Activated gamma-delta T cell treated with anti-CD3 and anti-CD28 coated beads, Interleukin-2, amount 50 U/mL, for 16 hours (primary cell): ENCODE results near the gene TMEM191C.
A peak's percentile ranks its signal among the peaks of the same experiment; 100 is the strongest.
"Not testable (repeated sequence)": the region's sequence is repeated elsewhere in the genome, so short reads cannot be mapped to it uniquely, and the experiment has no call there.

ENCODE experiments used
- DNase-seq: peaks from one replicate; pipeline ENCODE4 v3.0.0-alpha.2; 2020; ENCODE audit warnings: low read depth

TMEM191C gene

GRCh38 chr22:21446128-21446826 is 20.9 kb upstream of the TMEM191C start:
- DNase-seq = no peak

- DNase-seq = no peak
Observed at GRCh38 chr22:21446827-21447690, 20.1 kb upstream of the TMEM191C start.

- no peak for DNase-seq
Observed at GRCh38 chr22:21447694-21448402, 19.3 kb upstream of the TMEM191C start.

GRCh38 chr22:21448627-21449416 is 18.4 kb upstream of the TMEM191C start:
- DNase-seq = no peak

GRCh38 chr22:21449531-21450319 is 17.5 kb upstream of the TMEM191C start:
- DNase-seq = no peak

GRCh38 chr22:21450320-21450831 is 16.8 kb upstream of the TMEM191C start:
- no peak for DNase-seq

- no peak for DNase-seq
Observed at GRCh38 chr22:21450858-21451353, 16.3 kb upstream of the TMEM191C start.

- no peak for DNase-seq
Observed at GRCh38 chr22:21451545-21452520, 15.4 kb upstream of the TMEM191C start.

GRCh38 chr22:21452666-21453065 is 14.5 kb upstream of the TMEM191C start:
- not testable (repeated sequence) for DNase-seq

GRCh38 chr22:21454998-21455333 is 12.2 kb upstream of the TMEM191C start:
- not testable (repeated sequence) for DNase-seq

GRCh38 chr22:21455334-21456089 is 11.7 kb upstream of the TMEM191C start:
- no peak for DNase-seq

GRCh38 chr22:21457023-21457787 is 10.0 kb upstream of the TMEM191C start:
- no peak for DNase-seq

- not testable (repeated sequence) for DNase-seq
Observed at GRCh38 chr22:21462672-21463071, 4.5 kb upstream of the TMEM191C start.

GRCh38 chr22:21468194-21469096 is 1.3 kb downstream of the TMEM191C start:
- DNase-seq = peak; percentile 85

- DNase-seq = not testable (repeated sequence)
Observed at GRCh38 chr22:21469097-21469994, 2.2 kb downstream of the TMEM191C start.

- DNase-seq = not testable (repeated sequence)
Observed at GRCh38 chr22:21472984-21473383, 5.8 kb downstream of the TMEM191C start.
